ENCODE results near the gene ADAMTS4.

Gene ADAMTS4

DNA sequence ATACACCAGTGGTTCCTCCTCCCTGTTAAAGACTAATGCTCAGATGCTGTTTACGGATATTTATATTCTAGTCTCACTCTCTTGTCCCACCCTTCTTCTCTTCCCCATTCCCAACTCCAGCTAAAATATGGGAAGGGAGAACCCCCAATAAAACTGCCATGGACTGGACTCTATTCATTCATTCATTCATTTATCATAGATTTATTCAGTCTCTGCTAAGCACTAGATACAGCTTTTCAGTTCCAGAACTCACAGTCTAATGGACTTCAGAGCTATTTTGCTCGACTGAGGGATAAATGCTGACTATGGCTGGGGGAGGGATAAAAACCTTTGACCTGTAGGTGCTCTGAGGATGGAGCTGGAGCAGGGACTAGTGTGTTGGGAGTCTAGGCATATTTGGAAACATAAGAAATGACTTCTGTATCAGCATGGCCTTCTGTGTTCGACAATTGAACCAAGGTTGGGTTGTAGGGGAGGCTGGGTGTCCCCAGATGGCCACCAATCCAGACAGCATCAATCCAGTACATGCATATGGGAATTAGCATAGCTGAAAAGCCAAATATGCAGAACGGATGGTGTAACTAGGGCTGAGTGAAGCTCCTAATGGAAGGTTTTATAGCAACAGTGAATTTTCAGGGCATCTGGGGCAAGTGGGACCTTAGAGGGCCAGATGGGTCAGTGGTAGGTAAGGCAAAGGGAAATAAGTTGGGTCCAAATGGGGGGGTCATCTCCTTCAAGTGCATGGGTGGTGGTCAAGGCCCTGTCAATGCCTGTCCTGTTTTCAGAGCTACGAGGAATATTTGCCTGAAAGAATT lies 20.4 kb upstream of the ADAMTS4 start:
- DNase-seq (ENCODE audit: low read depth), result no peak
- TF ChIP-seq, protein P1, sequence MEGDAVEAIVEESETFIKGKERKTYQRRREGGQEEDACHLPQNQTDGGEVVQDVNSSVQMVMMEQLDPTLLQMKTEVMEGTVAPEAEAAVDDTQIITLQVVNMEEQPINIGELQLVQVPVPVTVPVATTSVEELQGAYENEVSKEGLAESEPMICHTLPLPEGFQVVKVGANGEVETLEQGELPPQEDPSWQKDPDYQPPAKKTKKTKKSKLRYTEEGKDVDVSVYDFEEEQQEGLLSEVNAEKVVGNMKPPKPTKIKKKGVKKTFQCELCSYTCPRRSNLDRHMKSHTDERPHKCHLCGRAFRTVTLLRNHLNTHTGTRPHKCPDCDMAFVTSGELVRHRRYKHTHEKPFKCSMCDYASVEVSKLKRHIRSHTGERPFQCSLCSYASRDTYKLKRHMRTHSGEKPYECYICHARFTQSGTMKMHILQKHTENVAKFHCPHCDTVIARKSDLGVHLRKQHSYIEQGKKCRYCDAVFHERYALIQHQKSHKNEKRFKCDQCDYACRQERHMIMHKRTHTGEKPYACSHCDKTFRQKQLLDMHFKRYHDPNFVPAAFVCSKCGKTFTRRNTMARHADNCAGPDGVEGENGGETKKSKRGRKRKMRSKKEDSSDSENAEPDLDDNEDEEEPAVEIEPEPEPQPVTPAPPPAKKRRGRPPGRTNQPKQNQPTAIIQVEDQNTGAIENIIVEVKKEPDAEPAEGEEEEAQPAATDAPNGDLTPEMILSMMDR (IDR thresholded peaks at IDR 0.05; ENCODE audit: control insufficient read depth, extremely low read depth, insufficient read depth), result no peak
- H3K4me3 ChIP-seq (ENCODE audit: low read depth, low read length), result no peak overlapping the region

DNA sequence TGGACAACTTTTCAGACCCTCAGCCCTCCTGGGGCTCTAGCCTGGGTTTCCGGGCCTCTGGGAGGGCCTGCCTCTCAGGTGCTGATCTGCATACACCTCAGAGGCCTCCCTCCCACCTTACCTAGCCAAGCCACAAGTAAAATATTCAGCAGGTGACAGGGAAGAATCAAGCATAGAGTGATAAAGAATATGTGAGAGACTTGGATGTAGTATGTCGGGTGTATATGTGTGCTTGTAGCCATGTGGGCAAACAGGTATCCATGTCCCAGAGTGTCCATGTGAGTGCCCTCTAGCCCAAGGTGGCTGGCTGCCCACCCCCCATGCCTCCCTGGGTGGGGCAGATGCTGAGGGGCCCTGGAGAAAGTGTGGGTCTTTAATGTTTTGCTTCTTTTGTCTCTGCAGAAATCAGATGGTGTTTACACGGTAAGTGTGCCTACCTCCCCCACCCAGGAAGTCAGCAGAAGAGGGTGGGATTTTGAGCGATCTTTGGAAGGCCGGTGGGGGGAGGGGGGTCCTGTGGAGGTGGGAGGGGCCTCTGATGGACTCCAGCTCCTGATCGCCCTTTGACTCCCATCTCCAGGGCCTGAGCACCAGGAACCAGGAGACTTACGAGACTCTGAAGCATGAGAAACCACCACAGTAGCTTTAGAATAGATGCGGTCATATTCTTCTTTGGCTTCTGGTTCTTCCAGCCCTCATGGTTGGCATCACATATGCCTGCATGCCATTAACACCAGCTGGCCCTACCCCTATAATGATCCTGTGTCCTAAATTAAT lies 19.6 kb upstream of the ADAMTS4 start:
- H3K4me3 ChIP-seq (ENCODE audit: low read depth, low read length), result no peak overlapping the region
- no peak for DNase-seq (ENCODE audit: low read depth)
- TF ChIP-seq, protein P1 (IDR thresholded peaks at IDR 0.05; ENCODE audit: control insufficient read depth, extremely low read depth, insufficient read depth), result no peak

DNA sequence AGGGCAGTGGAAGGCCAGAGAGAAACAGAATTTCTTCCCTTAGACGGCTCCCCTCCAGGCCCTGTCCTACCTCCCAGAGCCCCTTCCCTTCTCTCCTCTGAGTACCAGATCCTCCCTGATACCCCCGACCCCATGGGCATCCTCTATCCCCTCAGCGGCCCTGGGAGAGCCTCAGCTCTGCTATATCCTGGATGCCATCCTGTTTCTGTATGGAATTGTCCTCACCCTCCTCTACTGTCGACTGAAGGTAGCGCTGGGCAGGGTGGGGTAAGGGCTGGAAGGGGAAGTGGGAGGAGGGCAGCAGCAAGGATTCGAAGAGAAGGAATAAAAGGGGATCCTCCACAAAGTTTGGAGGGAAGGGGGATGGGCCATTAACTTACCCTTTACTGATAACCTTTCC lies 19.0 kb upstream of the ADAMTS4 start:
- TF ChIP-seq, protein P1 (IDR thresholded peaks at IDR 0.05; ENCODE audit: control insufficient read depth, extremely low read depth, insufficient read depth), result no peak
- no peak overlapping the region for H3K4me3 ChIP-seq (ENCODE audit: low read depth, low read length)
- DNase-seq (ENCODE audit: low read depth), result no peak

DNA sequence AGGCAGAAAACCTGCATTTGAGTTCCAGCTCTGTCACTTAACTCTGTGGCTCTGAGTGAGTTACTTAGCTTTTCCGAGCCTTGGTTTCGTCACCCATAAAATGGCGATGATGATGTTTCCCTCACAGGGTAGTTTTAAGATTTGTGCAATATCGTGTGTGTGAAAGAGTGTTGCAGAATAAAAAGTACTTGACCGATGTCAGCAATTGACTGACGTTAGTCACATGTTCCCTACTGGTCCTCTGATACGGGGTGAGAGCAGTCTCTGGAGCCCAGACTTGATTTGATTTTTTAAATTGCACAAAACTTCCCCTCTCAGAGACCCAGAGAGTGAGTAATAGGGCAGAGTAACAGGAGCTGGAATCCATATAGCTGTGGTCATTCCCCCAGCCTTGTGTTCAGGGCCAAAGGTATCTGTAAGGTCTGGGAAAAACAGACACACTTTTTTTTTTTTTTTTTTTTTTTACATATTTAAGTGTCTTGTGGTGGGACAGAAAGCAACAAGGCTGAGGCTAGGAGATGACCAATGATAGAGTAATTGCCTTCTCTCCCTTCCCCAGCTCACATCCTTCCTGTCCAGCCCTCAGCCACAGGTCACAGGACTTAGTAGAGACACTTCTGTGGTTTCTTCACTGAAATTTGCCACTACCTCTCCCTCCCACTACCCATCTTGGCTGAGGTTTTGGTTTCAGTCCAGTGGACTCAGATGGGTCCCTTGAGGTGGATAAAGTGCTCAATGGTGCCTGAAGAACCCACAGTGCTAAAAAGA lies 18.3 kb upstream of the ADAMTS4 start:
- TF ChIP-seq, protein P1 (IDR thresholded peaks at IDR 0.05; ENCODE audit: control insufficient read depth, extremely low read depth, insufficient read depth), result no peak
- no peak for DNase-seq (ENCODE audit: low read depth)
- H3K4me3 ChIP-seq (ENCODE audit: low read depth, low read length), result no peak overlapping the region

DNA sequence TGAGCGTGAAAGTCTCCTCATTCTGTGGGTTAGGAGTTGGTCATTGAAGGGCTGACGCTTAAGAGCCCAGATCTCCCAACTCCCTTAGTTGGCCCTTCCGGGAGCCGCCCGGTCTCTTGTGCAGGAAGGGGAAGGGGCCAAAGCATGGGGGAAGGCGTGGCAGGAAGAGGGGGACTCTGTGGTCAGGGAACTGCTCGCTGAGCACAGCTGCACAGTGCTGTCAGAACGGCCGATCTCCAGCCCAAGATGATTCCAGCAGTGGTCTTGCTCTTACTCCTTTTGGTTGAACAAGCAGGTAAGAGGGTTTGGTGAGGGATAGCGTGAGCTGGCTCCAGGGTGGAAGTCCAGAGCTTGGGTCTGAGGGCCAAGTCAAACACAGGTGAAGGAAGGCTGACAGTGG lies 16.2 kb upstream of the ADAMTS4 start, which contains the start of gene FCER1G:
FCER1G (plus strand) TSS at position 220 of the 400 bp plus-strand sequence; CDS start at position 247, 27 bp downstream.
- no peak for DNase-seq (ENCODE audit: low read depth)

DNA sequence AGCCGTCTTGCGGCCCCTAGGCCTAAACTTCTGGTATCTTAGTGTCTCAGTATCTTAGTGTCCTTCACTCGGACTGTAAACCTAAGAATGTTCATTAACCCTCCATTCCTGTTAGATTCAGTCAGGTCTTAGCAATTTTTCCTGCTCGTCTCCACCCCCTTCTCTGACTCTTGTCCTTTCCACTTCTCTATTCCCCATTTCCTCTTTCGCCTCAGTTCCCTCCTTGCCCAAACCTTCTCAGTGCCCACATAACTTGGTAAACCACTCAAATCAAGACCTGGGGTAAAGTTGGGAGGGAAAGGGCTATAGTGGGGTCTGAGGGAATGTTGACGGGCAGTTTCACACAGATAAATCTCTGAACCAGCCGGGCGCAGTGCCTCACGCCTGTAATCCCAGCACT lies 15.5 kb upstream of the ADAMTS4 start:
- TF ChIP-seq, protein P1 (IDR thresholded peaks at IDR 0.05; ENCODE audit: control insufficient read depth, extremely low read depth, insufficient read depth), result no peak
- H3K4me3 ChIP-seq (ENCODE audit: low read depth, low read length), result no peak overlapping the region
- DNase-seq (ENCODE audit: low read depth), result no peak

More for the DNA sequence above, 16.2 kb upstream of the ADAMTS4 start, which contains the start of gene FCER1G:
- TF ChIP-seq, protein P1 (IDR thresholded peaks at IDR 0.05; ENCODE audit: control insufficient read depth, extremely low read depth, insufficient read depth), result no peak
- H3K4me3 ChIP-seq (ENCODE audit: low read depth, low read length), result no peak within 1 kb of the TSS

All from LNCaP clone FGC (cell line).